NCI-H2196 treated with DMSO at 0.1 percent for 48 hours (cell line): ENCODE measurements around the gene NSUN4.

Source experiments
- DNase-seq: peaks from one replicate; lab custom pipeline; 2025; ENCODE audit not compliant: unreplicated experiment; lab: John Stamatoyannopoulos, UW

NSUN4 gene

DNA sequence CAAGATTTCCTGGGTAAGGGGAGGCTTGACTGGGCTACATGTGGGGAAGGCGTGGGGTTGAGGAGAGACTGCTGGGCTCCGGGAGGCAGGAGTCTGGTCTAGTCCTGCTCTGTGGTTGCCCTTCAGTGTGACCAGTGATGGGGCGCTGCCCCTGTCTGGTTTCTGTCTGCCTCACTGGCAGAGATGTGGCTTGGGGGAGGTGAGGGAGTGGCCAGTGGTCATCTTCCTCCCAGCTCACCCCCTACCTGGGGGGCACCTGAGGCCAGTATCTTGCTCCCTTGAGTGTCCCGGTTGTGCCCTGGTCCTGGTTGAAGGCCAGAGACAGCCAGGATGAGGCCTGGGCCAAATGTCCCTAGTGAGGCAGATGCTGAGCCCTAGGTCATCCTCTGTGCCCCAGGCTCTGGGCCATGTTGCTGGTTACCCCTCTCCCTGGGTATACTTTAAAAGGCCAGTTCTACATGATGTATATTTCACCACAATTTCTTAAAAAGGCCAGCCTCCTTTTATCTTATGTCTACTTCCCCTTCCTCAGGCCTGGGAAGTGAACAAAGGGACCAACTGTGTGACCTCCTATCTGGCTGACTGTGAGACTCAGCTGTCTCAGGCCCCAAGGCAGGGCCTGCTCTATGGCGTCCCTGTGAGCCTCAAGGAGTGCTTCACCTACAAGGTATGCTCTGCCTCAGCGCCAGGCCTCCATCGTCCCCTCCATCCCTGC lies 64.0 kb downstream of the NSUN4 start:
- no peak for DNase-seq

- no peak for DNase-seq
These were observed 64.6 kb downstream of the NSUN4 start for GRCh38 chr1:46405197-46405555.

GRCh38 chr1:46405724-46406123 lies 65.1 kb downstream of the NSUN4 start:
- DNase-seq = no peak

- no peak for DNase-seq
These were observed 66.4 kb downstream of the NSUN4 start for GRCh38 chr1:46406881-46407608.

- DNase-seq = no peak
These were observed 67.0 kb downstream of the NSUN4 start for GRCh38 chr1:46407636-46408035.

GRCh38 chr1:46408356-46409062 lies 67.9 kb downstream of the NSUN4 start:
- DNase-seq = no peak

DNA sequence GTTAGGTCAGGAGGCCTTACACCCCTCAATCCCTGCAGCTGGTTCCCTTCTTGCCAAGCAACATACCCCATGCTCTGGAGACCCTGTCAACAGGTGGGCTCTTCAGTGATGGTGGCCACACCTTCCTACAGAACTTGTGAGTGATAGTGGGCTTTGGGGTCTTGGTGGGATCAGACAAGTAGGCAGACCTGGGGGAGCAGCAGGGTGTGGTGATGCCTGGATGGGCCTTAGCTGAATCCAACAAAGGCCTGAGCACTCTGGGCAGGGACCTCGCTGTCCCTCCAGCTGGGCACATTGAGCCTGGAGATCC lies 68.4 kb downstream of the NSUN4 start:
- no peak for DNase-seq

- DNase-seq = no peak
These were observed 69.8 kb downstream of the NSUN4 start for GRCh38 chr1:46410156-46411009.

GRCh38 chr1:46411010-46411405 lies 70.4 kb downstream of the NSUN4 start:
- no peak for DNase-seq
